GM23248 (cell line): ENCODE data around the gene FAM114A1. TPM values are rescaled to one million over a fixed set of nuclear protein-coding genes. Genes with fewer than 3 reads are reported as not detected.
A peak's percentile ranks its signal among the peaks of the same experiment; 100 is the strongest.

Experiments used
- DNase-seq: peaks from one replicate; pipeline ENCODE4 v3.0.0-alpha.2; 2015
- H2AFZ ChIP-seq: fragments of 200-600 bp; sonication (generic); 2 replicates; pipeline ENCODE4 v1.6.1; 2016; ENCODE audit warnings: antibody characterized with exemption
- H3F3A ChIP-seq: fragments of 200-600 bp; sonication (generic); 2 replicates; pipeline ENCODE4 v1.6.1; 2016; ENCODE audit warnings: mild to moderate bottlenecking, antibody characterized with exemption, mixed run types; ENCODE audit not compliant: insufficient read depth
- H3K27ac ChIP-seq: fragments of 200-600 bp; sonication (generic); 2 replicates; pipeline ENCODE4 v1.5.1; 2016; ENCODE audit warnings: mild to moderate bottlenecking
- H3K27me3 ChIP-seq: fragments of 200-600 bp; sonication (generic); replicated peaks from 2 replicates; pipeline ENCODE4 v1.6.1; 2016; ENCODE audit warnings: mild to moderate bottlenecking; ENCODE audit not compliant: insufficient read depth
- H3K36me3 ChIP-seq: fragments of 200-600 bp; sonication (generic); 2 replicates; pipeline ENCODE4 v1.6.1; 2016; ENCODE audit warnings: low read depth, mild to moderate bottlenecking
- H3K4me1 ChIP-seq: fragments of 200-600 bp; sonication (generic); 2 replicates; pipeline ENCODE4 v1.6.1; 2016; ENCODE audit warnings: mild to moderate bottlenecking; ENCODE audit not compliant: insufficient read depth
- H3K4me2 ChIP-seq: fragments of 200-600 bp; sonication (generic); one replicate; pipeline ENCODE4 v1.6.1; 2016; ENCODE audit warnings: mild to moderate bottlenecking; ENCODE audit not compliant: unreplicated experiment
- H3K4me3 ChIP-seq: fragments of 200-600 bp; sonication (generic); 2 replicates; pipeline ENCODE4 v1.5.1; 2016; ENCODE audit warnings: mild to moderate bottlenecking
- H3K79me2 ChIP-seq: fragments of 200-600 bp; sonication (generic); 2 replicates; pipeline ENCODE4 v1.6.1; 2016; ENCODE audit warnings: mild to moderate bottlenecking; ENCODE audit not compliant: insufficient read depth
- H3K9ac ChIP-seq: fragments of 200-600 bp; sonication (generic); 2 replicates; pipeline ENCODE4 v1.6.1; 2016; ENCODE audit warnings: mild to moderate bottlenecking
- H3K9me2 ChIP-seq: fragments of 200-600 bp; sonication (generic); 2 replicates; pipeline ENCODE4 v1.6.1; 2016; ENCODE audit warnings: mixed run types, mild to moderate bottlenecking, moderate library complexity; ENCODE audit not compliant: insufficient read depth
- H3K9me3 ChIP-seq: fragments of 200-600 bp; sonication (generic); one replicate; pipeline ENCODE4 v1.6.1; 2017; ENCODE audit warnings: low read depth
- H4K20me1 ChIP-seq: fragments of 200-600 bp; sonication (generic); 2 replicates; pipeline ENCODE4 v1.6.0; 2016; ENCODE audit not compliant: insufficient read depth
- EZH2 ChIP-seq: fragments of 200-600 bp; sonication (generic); IDR thresholded peaks from 2 replicates; pipeline ENCODE4 v1.6.1; 2018; ENCODE audit warnings: antibody characterized with exemption, mild to moderate bottlenecking; ENCODE audit not compliant: insufficient read depth, poor library complexity, severe bottlenecking
- EZH2phosphoT487 ChIP-seq: fragments of 200-600 bp; sonication (generic); IDR thresholded peaks from 2 replicates; pipeline ENCODE4 v1.6.1; 2018; ENCODE audit warnings: antibody characterized with exemption, moderate library complexity, mild to moderate bottlenecking, low read depth; ENCODE audit not compliant: insufficient read depth
- WGBS, 2 experiments: methylation state at CpG; one replicate each; pipeline ENCODE4 v1.1.6; 2015 to 2017; ENCODE audit warnings: low lambda C conversion rate in 2 of 2, low coverage in 1 of 2; ENCODE audit errors: missing lambda C conversion rate in 2 of 2; 5-methylcytosine and 5-hydroxymethylcytosine counted together
- in situ Hi-C: fragments of 300-500 bp; cut with MboI; formaldehyde crosslinking; loops from 2 replicates; pipeline ENCODE4 v1.15.0; 2020
- microRNA counts: library from miRNA; unstranded; fragments of <30 nt; microRNA quantifications from one replicate; lab custom pipeline; 2016
- microRNA-seq: library from miRNA; unstranded; fragments of <30 nt; microRNA quantifications from one replicate; pipeline ENCODE4, GENCODE V29; 2016; ENCODE audit warnings: borderline number of aligned reads
- polyA plus RNA-seq: library from polyadenylated mRNA; unstranded; fragments of >200 nt; fragmentation: Nextera tagmentation; extraction: Ambion mirVana; gene quantifications from 2 replicates; pipeline ENCODE4 v1.2.1, GENCODE V29; 2016
- small RNA-seq: library from RNA; depleted of rRNA; stranded (forward); fragments of <200 nt; gene quantifications from one replicate; pipeline ENCODE3, GENCODE V24; 2014; ENCODE audit warnings: low read depth, low replicate concordance
- total RNA-seq: library from RNA; depleted of rRNA; stranded (reverse); fragments of >200 nt; shearing (Covaris generic); gene quantifications from 2 replicates; pipeline ENCODE4 v1.2.3, GENCODE V29; 2014; rRNA removed

FAM114A1 gene
- total and polyA plus RNA-seq, 2 experiments from 2014 or later = 237 to 318 TPM

DNA sequence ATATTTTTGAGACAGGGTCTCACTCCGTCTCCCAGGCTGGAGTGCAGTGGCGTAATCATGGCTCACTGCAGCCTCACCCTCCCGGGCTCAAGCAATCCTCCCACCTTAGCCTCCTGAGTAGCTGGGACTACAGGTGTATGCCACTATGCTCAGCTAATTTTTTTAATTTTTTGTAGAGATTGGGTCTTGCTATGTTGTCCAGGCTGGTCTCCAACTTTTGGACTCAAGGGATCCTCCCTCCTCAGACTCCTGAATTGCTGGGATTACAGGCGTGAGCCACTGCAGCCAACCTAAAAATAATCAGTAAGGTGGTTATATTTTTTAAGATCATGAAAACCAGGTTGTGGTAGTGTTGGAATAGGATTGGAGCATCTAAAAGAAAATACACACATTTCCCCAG lies 126.5 kb downstream of the FAM114A1 start:
- no peak overlapping the region for H3K4me2 ChIP-seq
- H3K4me3 ChIP-seq = no peak overlapping the region
- no peaks in the 10 kb centered on the region for H3K36me3 ChIP-seq
- TF ChIP-seq EZH2 (no peak), EZH2phosphoT487 (no peak)
- no peak for DNase-seq
- H3F3A ChIP-seq = no peaks in the 10 kb centered on the region
- no peaks in the 10 kb centered on the region; the same call in 1 of the 2 replicates for H3K4me1 ChIP-seq
- H4K20me1 ChIP-seq = no peaks in the 10 kb centered on the region
- H3K9me2 ChIP-seq = no peaks in the 10 kb centered on the region
- no peak overlapping the region for H2AFZ ChIP-seq
- in situ Hi-C loops = no loop called here
- H3K9me3 ChIP-seq = no peaks in the 10 kb centered on the region
- H3K27ac ChIP-seq = no peak overlapping the region
- 91 to 93% methylated on average over 4 of the region's 4 CpGs for WGBS, 2 experiments
- H3K79me2 ChIP-seq = no peaks in the 10 kb centered on the region
- H3K9ac ChIP-seq = no peak overlapping the region
- no peaks in the 10 kb centered on the region for H3K27me3 ChIP-seq

MicroRNAs within 50 kb of the gene (microRNA counts, 767-probe panel; counts per million panel counts)
- microRNA hsa-miR-574-3p (lab: Ali Mortazavi, UCI) (7,159 counts per million, percentile 95 among the panel's probes with 10 or more counts), microRNA hsa-miR-574-5p (lab: Ali Mortazavi, UCI) (7,319 counts per million, percentile 95 among the panel's probes with 10 or more counts)

Small RNA genes within 50 kb of the gene (microRNA-seq; reads per million reads assigned to microRNA genes)
- gene MIR574 = 2,401 reads per million, percentile 85 among the genes with 10 or more reads in this experiment

Small RNA genes within 50 kb of the gene (small RNA-seq; reads per million reads assigned to genes)
- gene MIR574 = 0.50 reads per million

Other genes starting within 250 kb of the FAM114A1 start
- 12.8 and 14.7 TPM in 2 replicates for gene KLF3, start 203.6 kb upstream of the FAM114A1 start, total RNA-seq
- 12.9 and 13.8 TPM in 2 replicates for gene KLF3, start 203.6 kb upstream of the FAM114A1 start, polyA plus RNA-seq
- gene TLR10, start 84.8 kb upstream of the FAM114A1 start, total RNA-seq = not detected in 2 replicates
- gene TLR10, start 84.8 kb upstream of the FAM114A1 start, polyA plus RNA-seq = not detected in 2 replicates
- gene TLR1, start 63.0 kb upstream of the FAM114A1 start, total RNA-seq = not detected in 2 replicates
- 0.11 TPM in 1 of 2 replicates, not detected in the other for gene TLR1, start 63.0 kb upstream of the FAM114A1 start, polyA plus RNA-seq
- 0.76 and 3.4 TPM in 2 replicates for gene TLR6, start 11.0 kb upstream of the FAM114A1 start, total RNA-seq
- 0.36 and 0.37 TPM in 2 replicates for gene TLR6, start 11.0 kb upstream of the FAM114A1 start, polyA plus RNA-seq
- gene TMEM156, start 164.6 kb downstream of the FAM114A1 start, total RNA-seq = not detected in 2 replicates
- 0.30 TPM in 1 of 2 replicates, not detected in the other for gene TMEM156, start 164.6 kb downstream of the FAM114A1 start, polyA plus RNA-seq
- 43.3 and 49.4 TPM in 2 replicates for gene KLHL5, start 194.4 kb downstream of the FAM114A1 start, total RNA-seq
- 27.0 and 28.3 TPM in 2 replicates for gene KLHL5, start 194.4 kb downstream of the FAM114A1 start, polyA plus RNA-seq